Caki2 (cell line): ENCODE measurements around the gene IPO13. TPM values are rescaled to one million over a fixed set of nuclear protein-coding genes. Genes with fewer than 3 reads are reported as not detected.
A peak's percentile ranks its signal among the peaks of the same experiment; 100 is the strongest.

Experiments
- DNase-seq: peaks from one replicate; pipeline ENCODE4 v3.0.0-alpha.2; 2015; ENCODE audit warnings: low read depth
- in situ Hi-C: cut with HindIII; loops from 2 replicates; pipeline ENCODE4 v1.10.0; 2016; ENCODE audit warnings: low sequenced_read_pairs, low pct_unique_long_range_greater_than_20kb, mixed read lengths
- total RNA-seq: library from RNA; depleted of rRNA; stranded (reverse); fragments of >200 nt; shearing (Covaris generic); gene quantifications from 2 replicates; pipeline ENCODE4 v1.2.3, GENCODE V29; 2014; ENCODE audit warnings: low replicate concordance

Gene IPO13
- total RNA-seq, 1 experiment from 2014 or later, result 21.3 TPM

GRCh38 chr1:43968348-43968948, 21.7 kb downstream of the IPO13 start:
- in situ Hi-C loops, result no loop called here
- DNase-seq, result peak; percentile 39

GRCh38 chr1:43969416-43969745, 22.6 kb downstream of the IPO13 start:
- in situ Hi-C loops, result no loop called here
- no peak for DNase-seq

- peak; percentile 83 for DNase-seq
- in situ Hi-C loops, result no loop called here
Observed at GRCh38 chr1:43969746-43970466, 23.2 kb downstream of the IPO13 start, which contains the start of gene DPH2. DPH2 (plus strand) TSS chr1:43970010; CDS start chr1:43970176, 166 bp downstream.

GRCh38 chr1:43970502-43970901, 23.8 kb downstream of the IPO13 start:
- no peak for DNase-seq
- in situ Hi-C loops, result no loop called here

- no peak for DNase-seq
- in situ Hi-C loops, result no loop called here
Observed at GRCh38 chr1:43970911-43971310, 24.2 kb downstream of the IPO13 start.

GRCh38 chr1:43971336-43971980, 24.7 kb downstream of the IPO13 start:
- no peak for DNase-seq
- in situ Hi-C loops, result no loop called here

GRCh38 chr1:43973981-43974442, 27.3 kb downstream of the IPO13 start:
- in situ Hi-C loops, result no loop called here
- no peak for DNase-seq

GRCh38 chr1:43974443-43975248, 27.9 kb downstream of the IPO13 start, which contains the start of gene ATP6V0B:
ATP6V0B (plus strand) TSS chr1:43974960; CDS start chr1:43975041, 81 bp downstream.
- DNase-seq, result peak; percentile 87
- in situ Hi-C loops, result no loop called here

GRCh38 chr1:43975249-43975961, 28.7 kb downstream of the IPO13 start:
- no peak for DNase-seq
- in situ Hi-C loops, result no loop called here

GRCh38 chr1:43976045-43976444, 29.3 kb downstream of the IPO13 start:
- in situ Hi-C loops, result no loop called here
- no peak for DNase-seq

GRCh38 chr1:43976890-43977289, 30.1 kb downstream of the IPO13 start:
- in situ Hi-C loops, result no loop called here
- no peak for DNase-seq

GRCh38 chr1:43977376-43978263, 30.9 kb downstream of the IPO13 start:
- no peak for DNase-seq
- in situ Hi-C loops, result no loop called here

- in situ Hi-C loops, result no loop called here
- no peak for DNase-seq
Observed at GRCh38 chr1:43978264-43978550, 31.5 kb downstream of the IPO13 start.

- in situ Hi-C loops, result no loop called here
- DNase-seq, result no peak
Observed at GRCh38 chr1:43978551-43979260, 32.0 kb downstream of the IPO13 start, which contains the start of gene B4GALT2. B4GALT2 (plus strand) TSS chr1:43979210; CDS start chr1:43981161, 1,951 bp downstream.

GRCh38 chr1:43979261-43979527, 32.4 kb downstream of the IPO13 start:
- no peak for DNase-seq
- in situ Hi-C loops, result no loop called here

- in situ Hi-C loops, result no loop called here
Observed at GRCh38 chr1:43979528-43980254, 32.9 kb downstream of the IPO13 start.

More at GRCh38 chr1:43979528-43980254, 32.9 kb downstream of the IPO13 start:
- peak; percentile 30 for DNase-seq
